ENCODE data around the gene EXOC6B. TPM values are rescaled to one million over a fixed set of nuclear protein-coding genes. Genes with fewer than 3 reads are reported as not detected.
A peak's percentile ranks its signal among the peaks of the same experiment; 100 is the strongest.

EXOC6B gene
- total RNA-seq, 1 experiment from 2014 or later: 33.7 TPM

DNA sequence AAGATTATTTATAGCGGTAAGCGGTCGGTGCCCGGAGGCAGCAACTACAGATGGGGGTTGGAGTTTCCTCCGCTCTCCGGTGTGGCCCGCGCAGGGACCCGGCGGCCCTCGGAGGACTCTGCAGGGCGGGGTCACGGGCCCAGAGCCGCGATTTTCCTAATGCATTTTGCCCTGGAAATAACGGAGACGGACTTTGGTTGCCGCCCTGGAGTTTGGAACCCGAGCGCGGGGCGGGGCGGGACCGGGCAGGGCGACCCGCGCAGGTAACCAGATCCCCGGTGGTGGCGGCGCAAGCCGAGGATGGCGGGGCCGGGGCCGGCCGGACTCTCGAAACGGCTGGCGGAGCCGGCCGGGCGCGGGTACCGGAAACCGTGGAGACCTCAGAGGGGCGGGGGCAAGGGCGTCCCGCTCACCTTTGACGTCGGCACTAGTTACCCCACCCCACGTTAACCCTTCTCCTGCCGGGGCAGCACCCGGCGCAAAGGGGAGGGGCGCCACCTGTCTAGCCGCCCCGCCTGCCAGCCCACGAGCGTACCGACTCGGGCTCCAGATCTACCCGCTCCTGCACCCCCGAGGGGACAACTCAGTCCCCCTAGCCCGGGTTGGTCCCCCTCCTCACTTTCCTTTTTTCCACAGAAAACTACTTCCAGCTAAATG, 681.1 kb downstream of the EXOC6B start:
- no peaks in the 10 kb centered on the region for H3K9me3 Mint-ChIP-seq
- TF ChIP-seq JAZF1 (CRISPR knock-in tag; IDR thresholded peaks at IDR 0.05) (no peak), CBFB (CRISPR knock-in tag; IDR thresholded peaks at IDR 0.05; ENCODE audit: low read depth) (no peak), GABPB1 (CRISPR knock-in tag; IDR thresholded peaks at IDR 0.05) (no peak), SP1 (CRISPR knock-in tag; conservative IDR thresholded peaks at IDR 0.05) (0 out of 2 replicates have a peak, but pooled peaks have one; percentile 14), PRRX2 (CRISPR knock-in tag; IDR thresholded peaks at IDR 0.05) (no peak), ZNF512 (CRISPR knock-in tag; IDR thresholded peaks at IDR 0.05; ENCODE audit: borderline replicate concordance) (no peak), SOX15 (CRISPR knock-in tag; IDR thresholded peaks at IDR 0.05) (no peak), PREB (CRISPR knock-in tag; IDR thresholded peaks at IDR 0.05; ENCODE audit: borderline replicate concordance) (no peak), HMGA2 (CRISPR knock-in tag; IDR thresholded peaks at IDR 0.05) (no peak)
- TF ChIP-seq, protein P1, sequence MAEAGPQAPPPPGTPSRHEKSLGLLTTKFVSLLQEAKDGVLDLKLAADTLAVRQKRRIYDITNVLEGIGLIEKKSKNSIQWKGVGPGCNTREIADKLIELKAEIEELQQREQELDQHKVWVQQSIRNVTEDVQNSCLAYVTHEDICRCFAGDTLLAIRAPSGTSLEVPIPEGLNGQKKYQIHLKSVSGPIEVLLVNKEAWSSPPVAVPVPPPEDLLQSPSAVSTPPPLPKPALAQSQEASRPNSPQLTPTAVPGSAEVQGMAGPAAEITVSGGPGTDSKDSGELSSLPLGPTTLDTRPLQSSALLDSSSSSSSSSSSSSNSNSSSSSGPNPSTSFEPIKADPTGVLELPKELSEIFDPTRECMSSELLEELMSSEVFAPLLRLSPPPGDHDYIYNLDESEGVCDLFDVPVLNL (CRISPR knock-in tag; IDR thresholded peaks at IDR 0.05; ENCODE audit: borderline replicate concordance, low read depth): no peak
- TF ChIP-seq, protein P2, sequence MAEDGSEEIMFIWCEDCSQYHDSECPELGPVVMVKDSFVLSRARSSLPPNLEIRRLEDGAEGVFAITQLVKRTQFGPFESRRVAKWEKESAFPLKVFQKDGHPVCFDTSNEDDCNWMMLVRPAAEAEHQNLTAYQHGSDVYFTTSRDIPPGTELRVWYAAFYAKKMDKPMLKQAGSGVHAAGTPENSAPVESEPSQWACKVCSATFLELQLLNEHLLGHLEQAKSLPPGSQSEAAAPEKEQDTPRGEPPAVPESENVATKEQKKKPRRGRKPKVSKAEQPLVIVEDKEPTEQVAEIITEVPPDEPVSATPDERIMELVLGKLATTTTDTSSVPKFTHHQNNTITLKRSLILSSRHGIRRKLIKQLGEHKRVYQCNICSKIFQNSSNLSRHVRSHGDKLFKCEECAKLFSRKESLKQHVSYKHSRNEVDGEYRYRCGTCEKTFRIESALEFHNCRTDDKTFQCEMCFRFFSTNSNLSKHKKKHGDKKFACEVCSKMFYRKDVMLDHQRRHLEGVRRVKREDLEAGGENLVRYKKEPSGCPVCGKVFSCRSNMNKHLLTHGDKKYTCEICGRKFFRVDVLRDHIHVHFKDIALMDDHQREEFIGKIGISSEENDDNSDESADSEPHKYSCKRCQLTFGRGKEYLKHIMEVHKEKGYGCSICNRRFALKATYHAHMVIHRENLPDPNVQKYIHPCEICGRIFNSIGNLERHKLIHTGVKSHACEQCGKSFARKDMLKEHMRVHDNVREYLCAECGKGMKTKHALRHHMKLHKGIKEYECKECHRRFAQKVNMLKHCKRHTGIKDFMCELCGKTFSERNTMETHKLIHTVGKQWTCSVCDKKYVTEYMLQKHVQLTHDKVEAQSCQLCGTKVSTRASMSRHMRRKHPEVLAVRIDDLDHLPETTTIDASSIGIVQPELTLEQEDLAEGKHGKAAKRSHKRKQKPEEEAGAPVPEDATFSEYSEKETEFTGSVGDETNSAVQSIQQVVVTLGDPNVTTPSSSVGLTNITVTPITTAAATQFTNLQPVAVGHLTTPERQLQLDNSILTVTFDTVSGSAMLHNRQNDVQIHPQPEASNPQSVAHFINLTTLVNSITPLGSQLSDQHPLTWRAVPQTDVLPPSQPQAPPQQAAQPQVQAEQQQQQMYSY (CRISPR knock-in tag; IDR thresholded peaks at IDR 0.05): peak; percentile 44; the same call in 1 of the 2 replicates
- TF ChIP-seq, protein P3, sequence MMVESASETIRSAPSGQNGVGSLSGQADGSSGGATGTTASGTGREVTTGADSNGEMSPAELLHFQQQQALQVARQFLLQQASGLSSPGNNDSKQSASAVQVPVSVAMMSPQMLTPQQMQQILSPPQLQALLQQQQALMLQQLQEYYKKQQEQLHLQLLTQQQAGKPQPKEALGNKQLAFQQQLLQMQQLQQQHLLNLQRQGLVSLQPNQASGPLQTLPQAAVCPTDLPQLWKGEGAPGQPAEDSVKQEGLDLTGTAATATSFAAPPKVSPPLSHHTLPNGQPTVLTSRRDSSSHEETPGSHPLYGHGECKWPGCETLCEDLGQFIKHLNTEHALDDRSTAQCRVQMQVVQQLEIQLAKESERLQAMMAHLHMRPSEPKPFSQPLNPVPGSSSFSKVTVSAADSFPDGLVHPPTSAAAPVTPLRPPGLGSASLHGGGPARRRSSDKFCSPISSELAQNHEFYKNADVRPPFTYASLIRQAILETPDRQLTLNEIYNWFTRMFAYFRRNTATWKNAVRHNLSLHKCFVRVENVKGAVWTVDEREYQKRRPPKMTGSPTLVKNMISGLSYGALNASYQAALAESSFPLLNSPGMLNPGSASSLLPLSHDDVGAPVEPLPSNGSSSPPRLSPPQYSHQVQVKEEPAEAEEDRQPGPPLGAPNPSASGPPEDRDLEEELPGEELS (CRISPR knock-in tag; IDR thresholded peaks at IDR 0.05): no peak; the same call in 1 of the 2 replicates
- TF ChIP-seq, protein P4, sequence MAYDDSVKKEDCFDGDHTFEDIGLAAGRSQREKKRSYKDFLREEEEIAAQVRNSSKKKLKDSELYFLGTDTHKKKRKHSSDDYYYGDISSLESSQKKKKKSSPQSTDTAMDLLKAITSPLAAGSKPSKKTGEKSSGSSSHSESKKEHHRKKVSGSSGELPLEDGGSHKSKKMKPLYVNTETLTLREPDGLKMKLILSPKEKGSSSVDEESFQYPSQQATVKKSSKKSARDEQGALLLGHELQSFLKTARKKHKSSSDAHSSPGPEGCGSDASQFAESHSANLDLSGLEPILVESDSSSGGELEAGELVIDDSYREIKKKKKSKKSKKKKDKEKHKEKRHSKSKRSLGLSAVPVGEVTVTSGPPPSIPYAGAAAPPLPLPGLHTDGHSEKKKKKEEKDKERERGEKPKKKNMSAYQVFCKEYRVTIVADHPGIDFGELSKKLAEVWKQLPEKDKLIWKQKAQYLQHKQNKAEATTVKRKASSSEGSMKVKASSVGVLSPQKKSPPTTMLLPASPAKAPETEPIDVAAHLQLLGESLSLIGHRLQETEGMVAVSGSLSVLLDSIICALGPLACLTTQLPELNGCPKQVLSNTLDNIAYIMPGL (CRISPR knock-in tag; IDR thresholded peaks at IDR 0.05): no peak
- TF ChIP-seq, protein P5, sequence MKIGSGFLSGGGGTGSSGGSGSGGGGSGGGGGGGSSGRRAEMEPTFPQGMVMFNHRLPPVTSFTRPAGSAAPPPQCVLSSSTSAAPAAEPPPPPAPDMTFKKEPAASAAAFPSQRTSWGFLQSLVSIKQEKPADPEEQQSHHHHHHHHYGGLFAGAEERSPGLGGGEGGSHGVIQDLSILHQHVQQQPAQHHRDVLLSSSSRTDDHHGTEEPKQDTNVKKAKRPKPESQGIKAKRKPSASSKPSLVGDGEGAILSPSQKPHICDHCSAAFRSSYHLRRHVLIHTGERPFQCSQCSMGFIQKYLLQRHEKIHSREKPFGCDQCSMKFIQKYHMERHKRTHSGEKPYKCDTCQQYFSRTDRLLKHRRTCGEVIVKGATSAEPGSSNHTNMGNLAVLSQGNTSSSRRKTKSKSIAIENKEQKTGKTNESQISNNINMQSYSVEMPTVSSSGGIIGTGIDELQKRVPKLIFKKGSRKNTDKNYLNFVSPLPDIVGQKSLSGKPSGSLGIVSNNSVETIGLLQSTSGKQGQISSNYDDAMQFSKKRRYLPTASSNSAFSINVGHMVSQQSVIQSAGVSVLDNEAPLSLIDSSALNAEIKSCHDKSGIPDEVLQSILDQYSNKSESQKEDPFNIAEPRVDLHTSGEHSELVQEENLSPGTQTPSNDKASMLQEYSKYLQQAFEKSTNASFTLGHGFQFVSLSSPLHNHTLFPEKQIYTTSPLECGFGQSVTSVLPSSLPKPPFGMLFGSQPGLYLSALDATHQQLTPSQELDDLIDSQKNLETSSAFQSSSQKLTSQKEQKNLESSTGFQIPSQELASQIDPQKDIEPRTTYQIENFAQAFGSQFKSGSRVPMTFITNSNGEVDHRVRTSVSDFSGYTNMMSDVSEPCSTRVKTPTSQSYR (CRISPR knock-in tag; IDR thresholded peaks at IDR 0.05): no peak
- TF ChIP-seq, protein P6, sequence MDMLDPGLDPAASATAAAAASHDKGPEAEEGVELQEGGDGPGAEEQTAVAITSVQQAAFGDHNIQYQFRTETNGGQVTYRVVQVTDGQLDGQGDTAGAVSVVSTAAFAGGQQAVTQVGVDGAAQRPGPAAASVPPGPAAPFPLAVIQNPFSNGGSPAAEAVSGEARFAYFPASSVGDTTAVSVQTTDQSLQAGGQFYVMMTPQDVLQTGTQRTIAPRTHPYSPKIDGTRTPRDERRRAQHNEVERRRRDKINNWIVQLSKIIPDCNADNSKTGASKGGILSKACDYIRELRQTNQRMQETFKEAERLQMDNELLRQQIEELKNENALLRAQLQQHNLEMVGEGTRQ (CRISPR knock-in tag; IDR thresholded peaks at IDR 0.05): no peak
- ChIA-PET POLR2A (no interaction called here), CTCF (no interaction called here)
- H3K27ac Mint-ChIP-seq: no peak overlapping the region
- H3K27me3 Mint-ChIP-seq (ENCODE audit: low read depth): peaks cover 95% of the 10 kb centered on the region
- ATAC-seq: peak; percentile 19
- no peaks in the 10 kb centered on the region for H3K36me3 Mint-ChIP-seq
- H3K4me3 Mint-ChIP-seq: peak overlapping the region; percentile 74
- peak; percentile 85 for DNase-seq (ENCODE audit: low spot score)
- H3K4me1 Mint-ChIP-seq: peaks cover 40% of the 10 kb centered on the region
